GM11168 (cell line): ENCODE measurements around the gene EPM2AIP1.
"Not testable (repeated sequence)": the region's sequence is repeated elsewhere in the genome, so short reads cannot be mapped to it uniquely, and the experiment has no call there.

Experiments
- in situ Hi-C: fragments of 300-500 bp; cut with MboI; formaldehyde crosslinking; loops from one replicate; pipeline ENCODE4 v1.12.0; 2022; ENCODE audit warnings: low sequenced_read_pairs; ENCODE audit not compliant: unreplicated experiment

EPM2AIP1 gene

GRCh38 chr3:36956155-36956554 is 36.8 kb downstream of the EPM2AIP1 start:
- in situ Hi-C loops, result loop anchor here (5.0 kb wide), 1 partner anchor 229 kb away; no protein-coding TSS in a partner anchor

- in situ Hi-C loops, result loop anchor here (5.0 kb wide), 1 partner anchor 227 kb away; no protein-coding TSS in a partner anchor
Observed at GRCh38 chr3:36954452-36955134, 38.3 kb downstream of the EPM2AIP1 start.

GRCh38 chr3:36947814-36948213 is 45.1 kb downstream of the EPM2AIP1 start:
- in situ Hi-C loops, result not testable (repeated sequence)

GRCh38 chr3:36945333-36945980 is 47.5 kb downstream of the EPM2AIP1 start:
- in situ Hi-C loops, result no loop called here

GRCh38 chr3:36944641-36945270 is 48.2 kb downstream of the EPM2AIP1 start, which contains the start of gene TRANK1:
Gene TRANK1, minus strand, starts transcription at chr3:36945054. Its CDS starts 245 bp downstream, at chr3:36944809.
- in situ Hi-C loops, result no loop called here

GRCh38 chr3:36944012-36944640 is 48.8 kb downstream of the EPM2AIP1 start:
- in situ Hi-C loops, result no loop called here

GRCh38 chr3:36943601-36944000 is 49.3 kb downstream of the EPM2AIP1 start:
- in situ Hi-C loops, result no loop called here

GRCh38 chr3:36942638-36943248 is 50.2 kb downstream of the EPM2AIP1 start:
- in situ Hi-C loops, result no loop called here

GRCh38 chr3:36941658-36942057 is 51.3 kb downstream of the EPM2AIP1 start:
- in situ Hi-C loops, result no loop called here

- in situ Hi-C loops, result no loop called here
Observed at GRCh38 chr3:36941162-36941561, 51.8 kb downstream of the EPM2AIP1 start.

GRCh38 chr3:36937492-36937891 is 55.4 kb downstream of the EPM2AIP1 start:
- in situ Hi-C loops, result no loop called here
